ENCODE measurements around the gene HES3.

The HES3 gene

DNA sequence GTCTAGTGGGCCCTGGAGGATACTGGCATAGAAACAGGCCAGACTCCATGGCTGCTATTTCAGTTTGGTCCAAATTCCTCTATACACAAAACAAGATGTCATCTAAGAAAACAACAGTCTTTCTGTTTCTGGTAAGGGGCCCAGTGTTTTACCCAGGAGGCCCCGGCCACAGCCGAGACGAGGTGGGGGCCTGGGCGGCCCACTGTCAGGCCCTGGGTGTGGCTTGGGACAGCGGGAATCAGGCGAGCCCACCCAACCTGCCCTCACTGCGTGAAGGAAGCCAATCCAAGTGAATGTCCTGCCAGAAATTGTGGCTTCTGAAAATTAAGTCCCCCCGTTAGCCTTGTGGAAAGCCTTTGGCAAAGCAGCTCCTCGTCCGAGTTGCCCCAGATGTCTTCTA, 48.1 kb downstream of the HES3 start:
- no peak overlapping the region for H3K4me2 ChIP-seq (ENCODE audit: low read length)
- no peaks in the 10 kb centered on the region for H3K36me3 ChIP-seq (ENCODE audit: insufficient read depth, low read length)
- TF ChIP-seq CTCF (IDR thresholded peaks at IDR 0.05; ENCODE audit: low read length) = no peak
- TF ChIP-seq EZH2 (IDR thresholded peaks at IDR 0.05; ENCODE audit: borderline replicate concordance, low read length) = no peak
- H3K9me3 ChIP-seq (ENCODE audit: low read length) = no peaks in the 10 kb centered on the region
- H3K9ac ChIP-seq (ENCODE audit: low read length) = no peak overlapping the region
- H3K79me2 ChIP-seq (ENCODE audit: insufficient read depth, low read length) = no peaks in the 10 kb centered on the region
- H3K27me3 ChIP-seq (ENCODE audit: insufficient read depth, low read length) = no peaks in the 10 kb centered on the region
- H3F3A ChIP-seq (ENCODE audit: insufficient read depth, low read length) = no peaks in the 10 kb centered on the region
- H3K9me2 ChIP-seq (ENCODE audit: low read depth, low read length) = no peaks in the 10 kb centered on the region
- no peak overlapping the region for H3K27ac ChIP-seq (ENCODE audit: low read depth, low read length, poor library complexity, severe bottlenecking)
- no peak overlapping the region for H3K4me3 ChIP-seq (ENCODE audit: low read depth, low read length, poor library complexity, severe bottlenecking)
- no peaks in the 10 kb centered on the region for H3K4me1 ChIP-seq (ENCODE audit: insufficient read depth, low read length, severe bottlenecking)
- H2AFZ ChIP-seq (ENCODE audit: low read length) = no peak overlapping the region
- no peaks in the 10 kb centered on the region for H4K20me1 ChIP-seq (ENCODE audit: insufficient read depth, low read length)

DNA sequence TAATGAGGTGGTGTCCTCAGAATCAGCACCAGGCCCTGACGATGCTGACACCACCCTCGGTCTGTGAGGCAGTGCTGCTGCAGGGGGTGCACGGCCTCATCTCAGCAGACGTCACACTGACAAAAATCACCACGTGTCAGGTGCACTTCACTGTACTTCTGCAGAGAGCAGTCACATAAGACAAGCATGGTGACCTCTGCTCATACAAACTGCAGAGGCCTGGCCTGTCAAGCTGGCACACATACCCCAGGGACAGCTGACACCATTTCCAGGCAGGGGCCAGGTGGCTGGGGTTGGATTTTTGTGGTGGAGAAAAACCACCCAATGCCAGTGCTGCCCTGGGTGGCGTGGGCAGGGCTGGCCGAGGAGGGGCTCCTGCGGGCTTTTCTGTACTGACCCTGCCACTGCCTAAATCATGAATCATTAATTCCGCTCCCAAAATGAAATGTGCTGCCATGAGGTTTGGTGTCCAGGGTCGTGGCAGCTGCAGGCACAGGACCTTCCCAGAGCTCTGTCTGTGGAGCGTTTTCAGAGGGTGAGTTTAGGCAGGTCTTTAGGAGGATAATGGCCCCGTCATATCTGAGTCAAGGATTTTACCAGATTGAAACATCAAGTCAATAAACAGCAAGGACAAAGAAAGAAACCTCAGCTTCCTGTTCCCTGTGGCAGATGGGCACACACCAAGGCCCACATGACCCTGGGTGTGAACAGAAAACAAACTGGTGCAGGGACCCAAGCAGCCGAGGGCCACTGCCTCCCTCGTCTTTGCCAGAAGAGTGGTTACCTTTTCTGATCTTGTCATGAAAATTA, 50.3 kb downstream of the HES3 start:
- no peaks in the 10 kb centered on the region for H3F3A ChIP-seq (ENCODE audit: insufficient read depth, low read length)
- H2AFZ ChIP-seq (ENCODE audit: low read length) = no peak overlapping the region
- no peaks in the 10 kb centered on the region for H3K36me3 ChIP-seq (ENCODE audit: insufficient read depth, low read length)
- H3K4me3 ChIP-seq (ENCODE audit: low read depth, low read length, poor library complexity, severe bottlenecking) = no peak overlapping the region
- H4K20me1 ChIP-seq (ENCODE audit: insufficient read depth, low read length) = no peaks in the 10 kb centered on the region
- no peaks in the 10 kb centered on the region for H3K79me2 ChIP-seq (ENCODE audit: insufficient read depth, low read length)
- H3K4me2 ChIP-seq (ENCODE audit: low read length) = no peak overlapping the region
- no peak for TF ChIP-seq EZH2 (IDR thresholded peaks at IDR 0.05; ENCODE audit: borderline replicate concordance, low read length)
- no peak for TF ChIP-seq CTCF (IDR thresholded peaks at IDR 0.05; ENCODE audit: low read length)
- no peaks in the 10 kb centered on the region for H3K4me1 ChIP-seq (ENCODE audit: insufficient read depth, low read length, severe bottlenecking)
- no peak overlapping the region for H3K9ac ChIP-seq (ENCODE audit: low read length)
- no peaks in the 10 kb centered on the region for H3K9me3 ChIP-seq (ENCODE audit: low read length)
- no peaks in the 10 kb centered on the region for H3K27me3 ChIP-seq (ENCODE audit: insufficient read depth, low read length)
- no peaks in the 10 kb centered on the region for H3K9me2 ChIP-seq (ENCODE audit: low read depth, low read length)
- no peak overlapping the region for H3K27ac ChIP-seq (ENCODE audit: low read depth, low read length, poor library complexity, severe bottlenecking)

DNA sequence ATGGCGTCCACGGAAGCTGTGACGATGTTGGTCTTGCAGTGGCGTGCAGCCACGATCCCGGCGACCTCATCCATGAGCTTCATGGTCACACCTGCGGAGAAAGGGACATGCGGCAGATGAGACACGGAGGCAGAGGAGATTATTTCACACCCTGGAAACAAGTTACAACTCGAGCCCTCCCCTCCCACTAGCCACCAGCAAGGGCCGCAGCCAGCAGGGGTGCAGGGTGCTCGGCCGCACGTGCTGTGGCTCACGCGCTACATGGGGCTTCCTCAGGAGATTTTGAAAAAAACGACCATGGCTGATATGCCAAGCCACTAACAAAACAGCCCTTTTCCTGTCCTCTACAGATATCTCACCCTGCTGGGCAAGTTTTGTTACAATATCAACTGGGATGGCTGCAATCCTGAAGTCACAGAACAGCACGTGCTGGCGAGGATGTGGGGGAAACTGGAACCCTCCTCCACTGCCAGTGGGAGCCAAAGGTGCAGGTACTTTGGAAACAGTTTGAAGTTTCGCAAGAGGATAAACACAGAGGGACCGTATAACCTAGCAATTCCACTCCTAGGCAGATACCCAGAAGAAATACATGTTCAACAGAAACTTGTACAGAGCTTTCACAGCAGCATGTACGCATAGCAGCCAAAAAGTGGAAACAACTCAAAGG, 51.0 kb downstream of the HES3 start:
- no peaks in the 10 kb centered on the region for H3F3A ChIP-seq (ENCODE audit: insufficient read depth, low read length)
- no peak overlapping the region for H3K27ac ChIP-seq (ENCODE audit: low read depth, low read length, poor library complexity, severe bottlenecking)
- H3K9me3 ChIP-seq (ENCODE audit: low read length) = no peaks in the 10 kb centered on the region
- H2AFZ ChIP-seq (ENCODE audit: low read length) = no peak overlapping the region
- no peak overlapping the region for H3K4me3 ChIP-seq (ENCODE audit: low read depth, low read length, poor library complexity, severe bottlenecking)
- H3K27me3 ChIP-seq (ENCODE audit: insufficient read depth, low read length) = no peaks in the 10 kb centered on the region
- H3K9ac ChIP-seq (ENCODE audit: low read length) = no peak overlapping the region
- H3K9me2 ChIP-seq (ENCODE audit: low read depth, low read length) = no peaks in the 10 kb centered on the region
- H3K4me1 ChIP-seq (ENCODE audit: insufficient read depth, low read length, severe bottlenecking) = no peaks in the 10 kb centered on the region
- no peaks in the 10 kb centered on the region for H3K36me3 ChIP-seq (ENCODE audit: insufficient read depth, low read length)
- no peak for TF ChIP-seq CTCF (IDR thresholded peaks at IDR 0.05; ENCODE audit: low read length)
- TF ChIP-seq EZH2 (IDR thresholded peaks at IDR 0.05; ENCODE audit: borderline replicate concordance, low read length) = no peak
- no peak overlapping the region for H3K4me2 ChIP-seq (ENCODE audit: low read length)
- no peaks in the 10 kb centered on the region for H3K79me2 ChIP-seq (ENCODE audit: insufficient read depth, low read length)
- H4K20me1 ChIP-seq (ENCODE audit: insufficient read depth, low read length) = no peaks in the 10 kb centered on the region
